Stimulated activated CD4-positive, alpha-beta T cell treated with anti-CD3 and anti-CD28 coated beads, Interleukin-2, amount 100 ng/mL, for 4 hours (primary cell): ENCODE measurements around the gene KLHL4.
"Not testable (repeated sequence)": the region's sequence is repeated elsewhere in the genome, so short reads cannot be mapped to it uniquely, and the experiment has no call there.

Experiments
- DNase-seq: peaks from one replicate; pipeline ENCODE4 v3.0.0-alpha.2; 2020; ENCODE audit warnings: low read depth

The KLHL4 gene

GRCh38 chrX:87664381-87664780 lies 146.8 kb downstream of the KLHL4 start:
- no peak for DNase-seq

- no peak for DNase-seq
Observed at GRCh38 chrX:87679849-87680248, 162.2 kb downstream of the KLHL4 start.

- no peak for DNase-seq
Observed at GRCh38 chrX:87687703-87688102, 170.1 kb downstream of the KLHL4 start.

- DNase-seq = not testable (repeated sequence)
Observed at GRCh38 chrX:87688113-87688748, 170.6 kb downstream of the KLHL4 start.

GRCh38 chrX:87689218-87689617 lies 171.6 kb downstream of the KLHL4 start:
- DNase-seq = not testable (repeated sequence)

GRCh38 chrX:87693204-87693603 lies 175.6 kb downstream of the KLHL4 start:
- no peak for DNase-seq

GRCh38 chrX:87697409-87697808 lies 179.8 kb downstream of the KLHL4 start:
- DNase-seq = no peak

- no peak for DNase-seq
Observed at GRCh38 chrX:87702795-87703194, 185.2 kb downstream of the KLHL4 start.

GRCh38 chrX:87703469-87703868 lies 185.9 kb downstream of the KLHL4 start:
- DNase-seq = not testable (repeated sequence)

GRCh38 chrX:87706134-87706533 lies 188.5 kb downstream of the KLHL4 start:
- DNase-seq = no peak

- no peak for DNase-seq
Observed at GRCh38 chrX:87710580-87710979, 193.0 kb downstream of the KLHL4 start.
